ENCODE data around the gene ANKS4B. TPM values are rescaled to one million over a fixed set of nuclear protein-coding genes. Genes with fewer than 3 reads are reported as not detected.

ANKS4B gene
- total and polyA plus RNA-seq, 4 donors: 5.7 to 13.6 (median 8.7) TPM

DNA sequence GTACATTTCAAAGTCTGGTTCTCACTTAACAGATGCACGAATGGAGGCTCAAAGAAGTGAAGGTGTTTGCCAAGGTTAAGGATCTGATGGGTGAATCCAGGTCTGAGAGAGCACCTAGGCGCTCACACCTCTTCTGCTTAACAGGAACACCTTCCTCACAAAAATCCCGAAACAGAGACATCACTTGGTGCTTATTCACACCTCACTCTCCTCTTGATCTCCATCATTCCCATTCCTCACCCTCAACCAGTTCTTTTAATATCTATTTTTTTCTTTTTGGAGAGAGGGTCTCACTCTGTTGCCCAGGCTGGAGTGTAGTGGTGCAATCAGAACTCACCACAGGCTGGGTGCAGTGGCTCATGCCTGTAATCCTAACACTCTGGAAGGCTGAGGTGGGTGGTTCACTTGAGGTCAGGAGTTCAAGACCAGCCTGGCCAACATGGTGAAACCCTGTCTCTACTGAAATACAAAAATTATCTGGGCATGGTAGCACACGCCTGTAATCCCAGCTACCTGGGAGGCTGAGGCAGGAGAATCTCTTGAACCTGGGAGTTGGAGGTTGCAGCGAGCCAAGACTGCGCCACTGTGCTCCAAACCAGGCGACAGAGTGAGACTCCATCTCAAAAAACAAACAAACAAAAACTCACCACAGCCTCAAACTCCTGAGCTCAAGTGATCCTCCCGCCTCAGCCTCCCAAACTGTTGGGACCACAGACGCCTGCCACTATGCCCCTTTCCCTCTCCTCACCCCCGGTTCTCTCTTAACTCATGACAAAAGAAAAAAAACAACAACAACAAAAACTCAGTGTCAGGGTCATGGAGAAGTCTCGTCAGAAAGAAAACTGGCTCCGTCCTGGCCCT is 29.5 kb downstream of the ANKS4B start:
- Histone ChIP-seq H3K9me3 (ENCODE audit: control insufficient read depth in 4 of 4, low read length in 3 of 4) (no peaks in the 10 kb centered on the region), H3K9ac (ENCODE audit: low read depth in 1 of 2, low read length in 2 of 2) (no peak overlapping the region), H3K4me3 (ENCODE audit: low read depth in 1 of 3, low read length in 3 of 3) (no peak overlapping the region), H3K36me3 (ENCODE audit: control insufficient read depth in 4 of 4, insufficient read depth in 3 of 4, low read depth in 1 of 4, low read length in 3 of 4) (no peaks in the 10 kb centered on the region), H3K4me1 (ENCODE audit: control insufficient read depth in 4 of 4, insufficient read depth in 4 of 4, low read length in 3 of 4) (peaks cover 19 to 52% (median 36%) of the 10 kb centered on the region in 4 donors), H3K27ac (ENCODE audit: low read depth in 1 of 2, low read length in 2 of 2) (peak overlapping the region; percentile 64 to 92), H3K27me3 (ENCODE audit: control insufficient read depth in 4 of 4, insufficient read depth in 4 of 4, low read length in 3 of 4) (no peaks in the 10 kb centered on the region)
- WGBS: 87% methylated on average over 12 of the region's 12 CpGs
- no peak for DNase-seq (ENCODE audit: low spot score)
- no peak for TF ChIP-seq RXRA (IDR thresholded peaks at IDR 0.05)

DNA sequence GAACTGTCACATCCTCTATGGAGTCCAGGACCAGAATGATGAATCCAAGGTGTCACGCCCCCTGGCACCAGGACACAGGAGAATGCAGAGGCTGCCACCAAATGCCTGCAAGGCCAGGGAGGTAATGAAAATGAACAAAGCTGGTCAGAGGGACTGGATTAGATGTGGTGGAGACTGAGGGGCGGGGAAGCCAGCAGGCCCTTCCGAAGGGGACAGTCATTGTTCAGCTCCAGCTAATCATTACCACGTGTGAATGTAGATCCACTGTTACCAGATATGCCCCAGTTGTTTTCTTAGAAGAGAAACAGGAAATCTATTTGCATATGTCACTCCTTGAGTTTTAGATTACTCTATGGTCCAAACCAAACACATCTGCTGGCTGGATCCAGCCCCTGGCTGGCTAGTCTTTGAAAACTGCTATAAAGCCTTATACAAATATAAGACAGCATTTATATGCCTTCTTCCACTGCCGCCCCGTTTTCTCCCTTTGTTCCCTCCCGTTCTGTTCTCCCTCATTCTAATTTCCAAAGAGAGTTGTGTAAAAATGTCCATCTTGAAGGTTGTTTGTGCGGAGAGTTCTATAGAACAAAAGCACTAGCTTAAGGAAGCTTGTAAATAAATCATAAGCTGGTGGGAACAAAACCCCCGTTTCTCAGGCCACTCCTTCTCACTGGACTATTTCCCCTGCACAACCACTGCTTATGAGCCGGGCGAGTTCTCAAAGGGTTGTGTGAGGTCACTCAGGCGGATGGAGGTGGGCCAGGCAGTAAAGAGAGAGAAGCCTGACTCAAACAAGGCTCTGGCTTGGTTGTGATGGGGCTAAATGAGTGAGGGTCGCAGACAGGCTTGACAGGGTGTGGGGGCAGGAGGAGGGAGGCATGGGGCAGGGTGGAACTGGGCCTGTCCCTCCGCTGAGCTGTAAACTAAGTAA is 30.4 kb downstream of the ANKS4B start:
- WGBS: 55% methylated on average over 14 of the region's 14 CpGs
- no peaks in the 10 kb centered on the region for H3K9me3 ChIP-seq (ENCODE audit: control insufficient read depth in 4 of 4, low read length in 3 of 4)
- TF ChIP-seq, protein P1, sequence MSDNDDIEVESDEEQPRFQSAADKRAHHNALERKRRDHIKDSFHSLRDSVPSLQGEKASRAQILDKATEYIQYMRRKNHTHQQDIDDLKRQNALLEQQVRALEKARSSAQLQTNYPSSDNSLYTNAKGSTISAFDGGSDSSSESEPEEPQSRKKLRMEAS (IDR thresholded peaks at IDR 0.05): no peak
- TF ChIP-seq RXRA (IDR thresholded peaks at IDR 0.05): peak; percentile 17 to 28
- H3K4me1 ChIP-seq (ENCODE audit: control insufficient read depth in 4 of 4, insufficient read depth in 4 of 4, low read length in 3 of 4): peaks cover 19 to 52% (median 36%) of the 10 kb centered on the region in 4 donors
- H3K9ac ChIP-seq (ENCODE audit: low read depth in 1 of 2, low read length in 2 of 2): no peak overlapping the region
- no peak overlapping the region for H3K4me3 ChIP-seq (ENCODE audit: low read depth in 1 of 3, low read length in 3 of 3)
- H3K27ac ChIP-seq (ENCODE audit: low read depth in 1 of 2, low read length in 2 of 2): peak overlapping the region; percentile 64 to 92
- H3K27me3 ChIP-seq (ENCODE audit: control insufficient read depth in 4 of 4, insufficient read depth in 4 of 4, low read length in 3 of 4): no peaks in the 10 kb centered on the region
- no peaks in the 10 kb centered on the region for H3K36me3 ChIP-seq (ENCODE audit: control insufficient read depth in 4 of 4, insufficient read depth in 3 of 4, low read depth in 1 of 4, low read length in 3 of 4)
- DNase-seq (ENCODE audit: low spot score): no peak

DNA sequence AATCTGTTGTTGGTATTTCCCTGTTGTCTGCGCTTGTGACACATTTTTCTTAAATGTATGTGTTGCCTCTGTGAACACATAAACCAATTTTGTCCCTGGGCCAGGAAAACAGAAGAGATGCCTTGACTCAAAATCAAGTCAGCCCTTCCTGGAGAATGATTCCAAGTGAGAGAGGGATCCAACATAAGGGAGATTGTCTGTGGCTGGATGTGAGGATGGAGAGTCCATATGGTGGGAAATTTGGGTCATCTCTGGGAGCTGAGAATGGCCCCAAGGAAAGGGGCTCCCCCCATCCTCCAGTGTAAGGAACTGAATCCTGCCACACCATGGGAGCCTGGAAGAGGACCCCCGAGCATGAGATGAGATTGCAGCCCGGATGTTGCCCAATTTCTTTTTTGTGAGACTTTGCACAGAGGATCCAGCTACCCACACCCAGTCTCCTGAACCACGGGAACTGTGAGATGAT is 31.1 kb downstream of the ANKS4B start:
- Histone ChIP-seq H3K4me1 (ENCODE audit: control insufficient read depth in 4 of 4, insufficient read depth in 4 of 4, low read length in 3 of 4) (peaks cover 19 to 49% (median 32%) of the 10 kb centered on the region in 4 donors), H3K36me3 (ENCODE audit: control insufficient read depth in 4 of 4, insufficient read depth in 3 of 4, low read depth in 1 of 4, low read length in 3 of 4) (no peaks in the 10 kb centered on the region), H3K27ac (ENCODE audit: low read depth in 1 of 2, low read length in 2 of 2) (peak overlapping the region; percentile 82 to 92), H3K27me3 (ENCODE audit: control insufficient read depth in 4 of 4, insufficient read depth in 4 of 4, low read length in 3 of 4) (no peaks in the 10 kb centered on the region), H3K9me3 (ENCODE audit: control insufficient read depth in 4 of 4, low read length in 3 of 4) (no peaks in the 10 kb centered on the region), H3K9ac (ENCODE audit: low read depth in 1 of 2, low read length in 2 of 2) (no peak overlapping the region), H3K4me3 (ENCODE audit: low read depth in 1 of 3, low read length in 3 of 3) (no peak overlapping the region)
- DNase-seq (ENCODE audit: low spot score): no peak
- 84% methylated on average over 4 of the region's 4 CpGs for WGBS
- TF ChIP-seq RXRA (IDR thresholded peaks at IDR 0.05) (no peak), NR2F2 (IDR thresholded peaks at IDR 0.05) (no peak), YY1 (IDR thresholded peaks at IDR 0.05) (no peak), GABPA (IDR thresholded peaks at IDR 0.05 in 1 of 2, conservative IDR thresholded peaks at IDR 0.05 in 1 of 2) (no peak), HNF4A (conservative IDR thresholded peaks at IDR 0.05) (no peak), RAD21 (IDR thresholded peaks at IDR 0.05) (no peak), EGR1 (IDR thresholded peaks at IDR 0.05; ENCODE audit: low read depth in 2 of 2) (no peak), SP1 (IDR thresholded peaks at IDR 0.05) (no peak), TAF1 (conservative IDR thresholded peaks at IDR 0.05) (no peak), JUND (IDR thresholded peaks at IDR 0.05) (no peak), FOXA2 (IDR thresholded peaks at IDR 0.05) (no peak), HNF4G (IDR thresholded peaks at IDR 0.05) (no peak), FOXA1 (IDR thresholded peaks at IDR 0.05) (no peak)
- TF ChIP-seq, protein P1 (IDR thresholded peaks at IDR 0.05): no peak
- TF ChIP-seq, protein P2, sequence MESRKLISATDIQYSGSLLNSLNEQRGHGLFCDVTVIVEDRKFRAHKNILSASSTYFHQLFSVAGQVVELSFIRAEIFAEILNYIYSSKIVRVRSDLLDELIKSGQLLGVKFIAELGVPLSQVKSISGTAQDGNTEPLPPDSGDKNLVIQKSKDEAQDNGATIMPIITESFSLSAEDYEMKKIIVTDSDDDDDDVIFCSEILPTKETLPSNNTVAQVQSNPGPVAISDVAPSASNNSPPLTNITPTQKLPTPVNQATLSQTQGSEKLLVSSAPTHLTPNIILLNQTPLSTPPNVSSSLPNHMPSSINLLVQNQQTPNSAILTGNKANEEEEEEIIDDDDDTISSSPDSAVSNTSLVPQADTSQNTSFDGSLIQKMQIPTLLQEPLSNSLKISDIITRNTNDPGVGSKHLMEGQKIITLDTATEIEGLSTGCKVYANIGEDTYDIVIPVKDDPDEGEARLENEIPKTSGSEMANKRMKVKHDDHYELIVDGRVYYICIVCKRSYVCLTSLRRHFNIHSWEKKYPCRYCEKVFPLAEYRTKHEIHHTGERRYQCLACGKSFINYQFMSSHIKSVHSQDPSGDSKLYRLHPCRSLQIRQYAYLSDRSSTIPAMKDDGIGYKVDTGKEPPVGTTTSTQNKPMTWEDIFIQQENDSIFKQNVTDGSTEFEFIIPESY (IDR thresholded peaks at IDR 0.05): no peak
- TF ChIP-seq, protein P3, sequence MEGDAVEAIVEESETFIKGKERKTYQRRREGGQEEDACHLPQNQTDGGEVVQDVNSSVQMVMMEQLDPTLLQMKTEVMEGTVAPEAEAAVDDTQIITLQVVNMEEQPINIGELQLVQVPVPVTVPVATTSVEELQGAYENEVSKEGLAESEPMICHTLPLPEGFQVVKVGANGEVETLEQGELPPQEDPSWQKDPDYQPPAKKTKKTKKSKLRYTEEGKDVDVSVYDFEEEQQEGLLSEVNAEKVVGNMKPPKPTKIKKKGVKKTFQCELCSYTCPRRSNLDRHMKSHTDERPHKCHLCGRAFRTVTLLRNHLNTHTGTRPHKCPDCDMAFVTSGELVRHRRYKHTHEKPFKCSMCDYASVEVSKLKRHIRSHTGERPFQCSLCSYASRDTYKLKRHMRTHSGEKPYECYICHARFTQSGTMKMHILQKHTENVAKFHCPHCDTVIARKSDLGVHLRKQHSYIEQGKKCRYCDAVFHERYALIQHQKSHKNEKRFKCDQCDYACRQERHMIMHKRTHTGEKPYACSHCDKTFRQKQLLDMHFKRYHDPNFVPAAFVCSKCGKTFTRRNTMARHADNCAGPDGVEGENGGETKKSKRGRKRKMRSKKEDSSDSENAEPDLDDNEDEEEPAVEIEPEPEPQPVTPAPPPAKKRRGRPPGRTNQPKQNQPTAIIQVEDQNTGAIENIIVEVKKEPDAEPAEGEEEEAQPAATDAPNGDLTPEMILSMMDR (IDR thresholded peaks at IDR 0.05; ENCODE audit: low read depth, low read length, missing input control): no peak
- TF ChIP-seq, protein P4, sequence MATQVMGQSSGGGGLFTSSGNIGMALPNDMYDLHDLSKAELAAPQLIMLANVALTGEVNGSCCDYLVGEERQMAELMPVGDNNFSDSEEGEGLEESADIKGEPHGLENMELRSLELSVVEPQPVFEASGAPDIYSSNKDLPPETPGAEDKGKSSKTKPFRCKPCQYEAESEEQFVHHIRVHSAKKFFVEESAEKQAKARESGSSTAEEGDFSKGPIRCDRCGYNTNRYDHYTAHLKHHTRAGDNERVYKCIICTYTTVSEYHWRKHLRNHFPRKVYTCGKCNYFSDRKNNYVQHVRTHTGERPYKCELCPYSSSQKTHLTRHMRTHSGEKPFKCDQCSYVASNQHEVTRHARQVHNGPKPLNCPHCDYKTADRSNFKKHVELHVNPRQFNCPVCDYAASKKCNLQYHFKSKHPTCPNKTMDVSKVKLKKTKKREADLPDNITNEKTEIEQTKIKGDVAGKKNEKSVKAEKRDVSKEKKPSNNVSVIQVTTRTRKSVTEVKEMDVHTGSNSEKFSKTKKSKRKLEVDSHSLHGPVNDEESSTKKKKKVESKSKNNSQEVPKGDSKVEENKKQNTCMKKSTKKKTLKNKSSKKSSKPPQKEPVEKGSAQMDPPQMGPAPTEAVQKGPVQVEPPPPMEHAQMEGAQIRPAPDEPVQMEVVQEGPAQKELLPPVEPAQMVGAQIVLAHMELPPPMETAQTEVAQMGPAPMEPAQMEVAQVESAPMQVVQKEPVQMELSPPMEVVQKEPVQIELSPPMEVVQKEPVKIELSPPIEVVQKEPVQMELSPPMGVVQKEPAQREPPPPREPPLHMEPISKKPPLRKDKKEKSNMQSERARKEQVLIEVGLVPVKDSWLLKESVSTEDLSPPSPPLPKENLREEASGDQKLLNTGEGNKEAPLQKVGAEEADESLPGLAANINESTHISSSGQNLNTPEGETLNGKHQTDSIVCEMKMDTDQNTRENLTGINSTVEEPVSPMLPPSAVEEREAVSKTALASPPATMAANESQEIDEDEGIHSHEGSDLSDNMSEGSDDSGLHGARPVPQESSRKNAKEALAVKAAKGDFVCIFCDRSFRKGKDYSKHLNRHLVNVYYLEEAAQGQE (IDR thresholded peaks at IDR 0.05): no peak
